ENCODE results near the gene STYX.

STYX gene

GRCh38 chr14:52700701-52701172, 29.2 kb upstream of the STYX start:
- Histone ChIP-seq H3K9ac (ENCODE audit: low read depth, low read length, poor library complexity, severe bottlenecking) (no peak overlapping the region), H3K27me3 (ENCODE audit: insufficient read depth, low read length, poor library complexity, severe bottlenecking) (no peaks in the 10 kb centered on the region), H2AFZ (ENCODE audit: low read length) (no peak overlapping the region), H3K4me1 (ENCODE audit: insufficient read depth, low read length, poor library complexity, severe bottlenecking) (no peaks in the 10 kb centered on the region), H3K36me3 (ENCODE audit: insufficient read depth, low read length) (no peaks in the 10 kb centered on the region), H3K9me3 (ENCODE audit: insufficient read depth, low read depth, low read length) (no peaks in the 10 kb centered on the region), H3F3A (ENCODE audit: low read depth) (no peaks in the 10 kb centered on the region), H3K9me2 (replicated peaks; ENCODE audit: low read depth, low read length) (no peaks in the 10 kb centered on the region), H3K4me3 (ENCODE audit: low read length, poor library complexity, severe bottlenecking) (no peak overlapping the region), H3K4me2 (ENCODE audit: low read depth, low read length, poor library complexity, severe bottlenecking) (no peak overlapping the region), H3K79me2 (ENCODE audit: insufficient read depth, low read length) (peaks cover 4% of the 10 kb centered on the region; the same call in 1 of the 2 replicates), H4K20me1 (ENCODE audit: insufficient read depth, low read length, poor library complexity, severe bottlenecking) (no peaks in the 10 kb centered on the region)
- TF ChIP-seq CTCF (conservative IDR thresholded peaks at IDR 0.05; ENCODE audit: low read length), result no peak
- no peak for TF ChIP-seq EZH2phosphoT487 (IDR thresholded peaks at IDR 0.05; ENCODE audit: borderline replicate concordance)

DNA sequence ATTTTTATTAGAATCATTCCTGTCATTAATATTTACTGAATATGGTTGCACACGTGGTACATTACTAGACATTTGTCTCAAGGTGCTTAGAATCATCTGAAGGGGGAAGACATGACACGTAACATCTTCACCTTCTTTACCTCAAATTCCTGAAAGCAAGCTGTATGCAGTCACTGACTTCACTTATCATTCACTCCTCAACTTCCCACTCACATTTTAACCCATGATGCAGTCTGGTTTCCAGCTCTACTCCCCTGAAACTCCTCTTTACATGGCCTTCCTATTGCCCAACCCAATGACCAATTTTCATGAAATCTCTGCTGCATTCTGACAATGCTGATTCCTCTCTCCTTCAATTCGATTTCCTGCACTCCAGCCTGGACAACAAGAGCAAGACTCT, 28.7 kb upstream of the STYX start:
- H3K9me3 ChIP-seq (ENCODE audit: insufficient read depth, low read depth, low read length), result no peaks in the 10 kb centered on the region
- H3F3A ChIP-seq (ENCODE audit: low read depth), result no peaks in the 10 kb centered on the region
- no peaks in the 10 kb centered on the region for H3K9me2 ChIP-seq (replicated peaks; ENCODE audit: low read depth, low read length)
- H3K79me2 ChIP-seq (ENCODE audit: insufficient read depth, low read length), result peaks cover 2% of the 10 kb centered on the region; the same call in 1 of the 2 replicates
- no peak overlapping the region for H3K9ac ChIP-seq (ENCODE audit: low read depth, low read length, poor library complexity, severe bottlenecking)
- H2AFZ ChIP-seq (ENCODE audit: low read length), result no peak overlapping the region
- no peaks in the 10 kb centered on the region for H3K36me3 ChIP-seq (ENCODE audit: insufficient read depth, low read length)
- no peaks in the 10 kb centered on the region for H4K20me1 ChIP-seq (ENCODE audit: insufficient read depth, low read length, poor library complexity, severe bottlenecking)
- no peaks in the 10 kb centered on the region for H3K27me3 ChIP-seq (ENCODE audit: insufficient read depth, low read length, poor library complexity, severe bottlenecking)
- no peak overlapping the region for H3K4me2 ChIP-seq (ENCODE audit: low read depth, low read length, poor library complexity, severe bottlenecking)
- TF ChIP-seq CTCF (conservative IDR thresholded peaks at IDR 0.05; ENCODE audit: low read length), result no peak
- TF ChIP-seq EZH2phosphoT487 (IDR thresholded peaks at IDR 0.05; ENCODE audit: borderline replicate concordance), result no peak
- H3K4me1 ChIP-seq (ENCODE audit: insufficient read depth, low read length, poor library complexity, severe bottlenecking), result peaks cover under 1% of the 10 kb centered on the region
- H3K4me3 ChIP-seq (ENCODE audit: low read length, poor library complexity, severe bottlenecking), result no peak overlapping the region

DNA sequence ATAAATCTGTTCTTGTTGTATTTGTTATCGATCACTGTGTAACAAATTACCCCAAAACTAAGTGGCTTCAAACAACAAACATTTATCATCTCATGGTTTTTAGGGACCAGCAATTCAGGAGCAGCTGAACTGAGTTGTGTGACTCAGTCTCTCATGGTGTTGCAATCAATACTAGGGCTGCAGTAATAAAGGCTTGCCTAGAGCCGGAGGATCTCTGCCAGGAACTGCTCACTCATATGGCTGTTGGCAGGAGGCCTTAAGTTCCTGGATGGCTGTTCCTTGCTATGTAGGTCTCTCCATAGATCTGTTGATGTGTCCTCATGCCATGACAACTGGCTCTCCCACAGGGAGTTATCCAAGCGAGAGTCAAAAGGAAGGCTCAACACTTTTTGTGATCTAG, 26.7 kb upstream of the STYX start:
- Histone ChIP-seq H4K20me1 (ENCODE audit: insufficient read depth, low read length, poor library complexity, severe bottlenecking) (peaks cover 11% of the 10 kb centered on the region), H3F3A (ENCODE audit: low read depth) (no peaks in the 10 kb centered on the region), H3K27me3 (ENCODE audit: insufficient read depth, low read length, poor library complexity, severe bottlenecking) (no peaks in the 10 kb centered on the region), H3K4me3 (ENCODE audit: low read length, poor library complexity, severe bottlenecking) (no peak overlapping the region), H3K79me2 (ENCODE audit: insufficient read depth, low read length) (peaks cover 12% of the 10 kb centered on the region), H2AFZ (ENCODE audit: low read length) (no peak overlapping the region), H3K4me2 (ENCODE audit: low read depth, low read length, poor library complexity, severe bottlenecking) (no peak overlapping the region), H3K9ac (ENCODE audit: low read depth, low read length, poor library complexity, severe bottlenecking) (no peak overlapping the region), H3K4me1 (ENCODE audit: insufficient read depth, low read length, poor library complexity, severe bottlenecking) (peaks cover 11% of the 10 kb centered on the region), H3K9me3 (ENCODE audit: insufficient read depth, low read depth, low read length) (no peaks in the 10 kb centered on the region), H3K36me3 (ENCODE audit: insufficient read depth, low read length) (no peaks in the 10 kb centered on the region), H3K9me2 (replicated peaks; ENCODE audit: low read depth, low read length) (no peaks in the 10 kb centered on the region)
- TF ChIP-seq EZH2phosphoT487 (IDR thresholded peaks at IDR 0.05; ENCODE audit: borderline replicate concordance) (no peak), CTCF (conservative IDR thresholded peaks at IDR 0.05; ENCODE audit: low read length) (no peak)
